Right lobe of liver (tissue), 5 donors: Measurements from ENCODE around the gene CHIA. TPM values are rescaled to one million over a fixed set of nuclear protein-coding genes. Genes with fewer than 3 reads are reported as not detected.

ENCODE experiments used
- small RNA-seq, 2 experiments: library from RNA; depleted of rRNA; stranded (forward); fragments of <200 nt; gene quantifications; one replicate each; pipeline ENCODE3, GENCODE V24; 2016
- total RNA-seq, 6 experiments: library from RNA; depleted of rRNA in 2 of 6; stranded (reverse); fragments of >200 nt in 2 of 6; fragmentation: NEBNext Ultra II Directional in 3 of 6; extraction: Animal tissue kit (Norgen Biotek cat#: 25700) in 3 of 6; gene quantifications; one replicate each; pipeline versions ENCODE4 v1.1.0 to v1.2.4, GENCODE V29; 2016 to 2023
- donor health status: DM: no; HTN: no; CAD: no.
- donor health status: DM: no; HTN: no; CAD: no.
- donor health status: DM: no; HTN: yes; CAD: no.
- donor health status: DM: no; HTN: yes; CAD: no.

CHIA gene
- total RNA-seq, 6 experiments from 2014 or later, result not detected

Small RNAs within 50 kb of the gene (small RNA-seq; reads per million reads assigned to genes)
- gene AL356387.2, result 0 reads per million in 2 experiments

Other genes with a start within 250 kb of the CHIA start
- 10 to 100 TPM; 16.7 to 37.2 (median 22.9) TPM for gene DRAM2, start 150.8 kb upstream of the CHIA start, total RNA-seq
- 10 to 100 TPM; 21.9 to 35.0 (median 27.8) TPM for gene CEPT1, start 150.6 kb upstream of the CHIA start, total RNA-seq
- 10 to 100 TPM in 5 of 6 experiments, 1 to 10 TPM in 1; 9.6 to 18.6 (median 13.9) TPM for gene DENND2D, start 90.2 kb upstream of the CHIA start, total RNA-seq
- gene CHI3L2, start 63.1 kb upstream of the CHIA start, total RNA-seq, result under 1 TPM in 5 of 6 experiments, not detected in 1; 0.15 to 0.58 (median 0.26) TPM
- gene OVGP1, start 136.9 kb downstream of the CHIA start, total RNA-seq, result 1 to 10 TPM; 1.4 to 6.3 (median 4.1) TPM
- 10 to 100 TPM; 11.4 to 27.3 (median 14.0) TPM for gene WDR77, start 158.4 kb downstream of the CHIA start, total RNA-seq
- 100 to 1,000 TPM; 128 to 152 (median 148) TPM for gene ATP5PB, start 158.6 kb downstream of the CHIA start, total RNA-seq
- gene C1orf162, start 183.1 kb downstream of the CHIA start, total RNA-seq, result 10 to 100 TPM in 2 of 6 experiments, 1 to 10 TPM in 4; 6.1 to 16.9 (median 9.3) TPM
- gene ADORA3, start 212.8 kb downstream of the CHIA start, total RNA-seq, result 1 to 10 TPM; 2.7 to 6.3 (median 3.9) TPM
- 1 to 10 TPM; 2.4 to 9.7 (median 5.8) TPM for gene TMIGD3, start 212.8 kb downstream of the CHIA start, total RNA-seq